HG03280 (cell line): ENCODE results near the gene TAMALIN.
A peak's percentile ranks its signal among the peaks of the same experiment; 100 is the strongest.
"Not testable (repeated sequence)": the region's sequence is repeated elsewhere in the genome, so short reads cannot be mapped to it uniquely, and the experiment has no call there.

ENCODE experiments used
- ATAC-seq: cut with Tn5 transposase; IDR thresholded peaks from one replicate; pipeline ENCODE4 v1.9.1; 2021; ENCODE audit warnings: mild to moderate bottlenecking, moderate library complexity; ENCODE audit not compliant: unreplicated experiment

The TAMALIN gene

GRCh38 chr12:52006726-52007157, at the start of gene TAMALIN:
TSS of gene TAMALIN (plus strand) at chr12:52006946. CDS start at chr12:52007020, 74 bp downstream.
- ATAC-seq: no peak

- ATAC-seq: no peak
Measured at GRCh38 chr12:51958542-51958941, 48.2 kb upstream of the TAMALIN start.

DNA sequence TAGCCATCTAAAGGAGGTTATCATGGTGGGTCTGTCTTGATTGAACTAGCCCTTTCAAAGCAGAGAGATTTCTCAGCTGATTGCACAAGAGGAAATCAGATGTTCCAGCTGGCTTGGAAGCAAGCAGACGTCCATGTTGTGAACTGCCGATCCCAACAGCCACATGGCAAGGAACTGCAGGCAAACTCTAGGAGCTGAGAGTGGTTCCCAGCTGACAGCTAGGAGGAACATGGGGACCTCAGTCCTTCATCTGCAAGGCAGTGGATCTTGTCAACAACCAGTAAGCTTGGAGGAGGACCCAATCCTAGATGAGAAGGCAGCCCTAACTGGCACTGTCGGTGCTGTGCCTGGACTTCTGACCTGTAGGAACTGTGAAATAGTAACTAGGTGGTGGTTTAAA, 47.5 kb upstream of the TAMALIN start:
- ATAC-seq: no peak

- ATAC-seq: no peak
Measured at GRCh38 chr12:51959921-51960320, 46.8 kb upstream of the TAMALIN start.

DNA sequence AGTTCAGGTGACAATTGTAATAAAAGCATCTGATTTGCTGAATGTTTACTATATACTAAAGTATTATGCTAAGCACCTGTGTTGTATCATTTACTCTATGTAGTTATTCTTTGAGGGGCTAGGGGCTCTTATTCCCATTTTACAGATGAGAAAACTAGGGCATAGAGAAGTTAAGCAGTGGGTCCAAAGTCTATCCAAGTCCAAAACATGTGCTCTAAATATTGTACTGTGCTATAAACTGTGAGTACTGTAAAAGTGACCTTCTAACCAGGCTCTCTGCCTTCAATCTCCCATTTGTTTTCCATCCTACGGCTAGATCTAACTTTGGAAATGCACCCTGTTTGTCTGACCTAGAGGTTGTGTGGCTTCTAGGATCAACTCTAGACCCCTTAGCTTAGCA, 46.3 kb upstream of the TAMALIN start:
- no peak for ATAC-seq

GRCh38 chr12:51960890-51961289, 45.9 kb upstream of the TAMALIN start:
- no peak for ATAC-seq

DNA sequence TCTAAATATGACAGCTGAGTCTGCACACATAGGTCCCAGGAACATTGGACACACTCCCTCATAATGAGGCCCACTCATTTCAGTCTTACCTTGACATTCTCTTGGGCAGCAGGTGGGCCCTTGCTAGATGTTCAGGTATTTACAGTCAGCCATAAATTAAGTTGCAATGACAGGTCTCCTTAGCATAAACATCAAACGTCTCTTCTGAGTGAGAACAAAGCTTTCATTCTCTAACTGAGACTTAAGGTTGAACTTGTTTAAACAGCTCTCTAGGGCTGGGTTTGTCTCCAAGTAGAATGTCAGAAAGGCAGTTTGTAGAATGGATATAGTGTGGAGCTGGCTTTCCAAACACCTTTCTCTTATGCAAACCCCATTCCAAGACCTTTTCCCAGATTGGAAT, 44.9 kb upstream of the TAMALIN start:
- ATAC-seq: no peak

DNA sequence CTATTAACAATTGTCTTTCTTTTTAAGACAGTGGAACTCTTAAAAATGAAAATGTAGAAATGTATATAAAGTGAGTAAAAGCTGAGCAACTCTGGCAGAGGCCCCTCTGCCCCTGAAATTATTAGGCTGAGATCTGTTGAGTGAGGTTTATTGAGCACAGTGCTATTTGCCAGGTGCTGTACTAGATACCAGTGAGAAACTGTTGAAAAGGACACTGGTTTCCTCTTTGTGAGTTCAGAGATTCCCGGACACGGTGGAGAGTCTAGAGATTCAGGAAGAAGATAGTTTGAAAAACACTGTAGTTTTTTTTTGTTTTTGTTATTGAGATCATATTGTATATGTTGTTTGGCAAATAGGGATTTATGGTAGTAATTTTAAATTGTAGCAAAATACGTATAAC, 44.0 kb upstream of the TAMALIN start:
- ATAC-seq: no peak

DNA sequence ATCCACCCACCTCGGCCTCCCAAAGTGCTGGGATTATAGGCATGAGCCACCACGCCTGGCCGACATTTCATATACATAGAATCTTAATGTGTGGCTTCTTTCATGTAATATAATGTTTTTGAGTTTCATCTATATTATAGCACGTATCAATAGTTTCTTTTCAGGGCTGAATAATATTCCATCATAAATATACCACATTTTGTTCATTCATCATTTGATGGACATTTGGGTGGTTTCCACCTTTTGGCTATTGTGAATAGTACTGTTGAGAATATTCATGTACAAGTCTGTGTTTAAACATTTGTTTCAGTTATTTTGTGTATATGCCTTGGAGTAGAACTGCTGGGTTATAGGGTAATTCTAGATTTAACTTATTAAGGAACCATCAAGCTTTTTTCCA, 43.3 kb upstream of the TAMALIN start:
- ATAC-seq: no peak

DNA sequence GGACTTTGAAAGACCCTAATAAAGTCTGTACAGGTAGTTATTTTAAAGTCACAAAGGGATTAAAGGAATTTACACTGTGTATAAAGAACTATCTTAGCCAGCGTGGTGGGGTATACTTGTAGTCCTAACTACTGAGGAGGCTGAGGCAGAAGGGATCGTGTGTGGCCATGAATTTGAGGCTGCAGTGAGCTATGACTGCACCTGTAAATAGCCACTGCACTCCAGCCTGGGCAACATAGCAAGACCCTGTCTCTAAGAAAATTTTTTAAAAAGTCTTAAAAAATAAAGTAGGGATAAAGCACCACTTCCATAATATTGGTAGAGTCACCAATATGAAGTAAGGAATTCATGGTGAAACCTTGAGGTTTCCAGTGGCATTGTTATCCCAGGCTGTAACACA, 37.1 kb upstream of the TAMALIN start:
- no peak for ATAC-seq

GRCh38 chr12:51970904-51971646, 35.7 kb upstream of the TAMALIN start:
- peak; percentile 83 for ATAC-seq

DNA sequence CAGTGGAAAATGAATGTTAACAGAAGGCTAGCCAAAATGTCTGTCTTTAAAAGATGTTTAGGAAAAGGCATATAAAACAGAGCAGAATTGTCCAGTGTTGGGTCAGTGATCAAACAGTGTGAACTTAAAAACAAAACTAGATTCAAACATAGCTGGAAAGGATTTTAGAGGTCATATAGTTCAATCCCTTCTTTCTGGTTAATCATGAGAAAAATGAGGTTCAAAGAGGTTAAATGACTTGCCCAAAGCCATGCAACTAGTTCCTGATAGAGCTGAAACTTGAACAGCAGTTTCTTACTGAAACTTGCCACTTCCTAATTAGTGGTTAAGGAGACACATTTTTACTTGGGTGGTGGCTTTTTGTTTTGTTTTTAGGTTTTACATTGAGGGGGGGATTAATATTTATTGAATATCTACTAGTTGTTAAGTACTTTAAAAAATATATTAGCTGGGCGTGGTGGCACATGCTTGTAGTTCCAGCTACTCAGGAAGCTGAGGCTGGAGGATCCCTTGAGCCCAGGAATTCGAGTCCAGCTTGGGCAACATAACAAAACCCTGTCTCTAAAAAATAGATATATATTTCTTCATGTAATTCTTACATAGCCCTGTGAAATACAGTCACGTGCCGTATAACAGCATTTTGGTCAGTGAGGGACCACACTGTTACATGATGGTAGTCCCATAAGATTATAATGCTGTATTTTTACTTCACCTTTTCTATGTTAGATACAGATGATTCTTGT, 34.9 kb upstream of the TAMALIN start:
- no peak for ATAC-seq

DNA sequence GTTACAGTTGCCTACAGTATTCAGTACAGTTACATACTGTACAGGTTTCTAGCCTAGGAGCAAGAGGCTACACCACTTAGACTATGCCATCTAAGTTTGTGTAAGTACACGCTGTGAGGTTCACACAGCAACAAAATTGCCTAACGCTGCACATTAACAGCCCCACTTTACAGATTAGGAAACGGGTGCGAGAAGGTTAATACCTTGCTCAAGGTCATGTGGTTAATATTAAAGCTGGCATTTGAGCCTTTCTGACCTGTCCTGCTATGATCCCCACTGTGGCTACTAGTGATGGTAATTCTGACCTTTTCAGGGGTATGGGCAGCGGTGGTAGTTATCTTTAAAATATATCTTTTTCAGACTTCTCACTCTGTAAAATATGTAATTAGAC, 34.3 kb upstream of the TAMALIN start:
- no peak for ATAC-seq

DNA sequence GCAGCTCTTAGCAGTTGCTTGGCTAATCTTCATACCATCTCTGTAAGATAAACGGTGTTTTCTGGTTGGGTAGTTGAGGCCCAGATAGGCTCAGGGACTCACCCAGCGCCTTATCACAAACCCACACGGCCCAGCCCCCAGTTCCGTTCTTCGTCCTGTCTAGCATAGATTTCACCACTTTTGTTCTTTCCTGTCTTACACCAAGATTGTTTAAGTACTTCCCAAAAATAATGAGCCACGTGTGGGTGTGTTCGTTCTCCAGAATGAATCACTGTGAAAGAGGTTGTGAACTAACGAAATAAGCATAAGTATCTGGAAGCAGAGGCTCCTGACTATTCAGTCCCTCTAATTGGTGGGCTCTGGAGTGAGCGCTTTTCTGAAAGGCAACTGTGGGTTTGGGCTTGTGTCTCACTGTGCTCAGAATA, 33.9 kb upstream of the TAMALIN start:
- ATAC-seq: no peak

DNA sequence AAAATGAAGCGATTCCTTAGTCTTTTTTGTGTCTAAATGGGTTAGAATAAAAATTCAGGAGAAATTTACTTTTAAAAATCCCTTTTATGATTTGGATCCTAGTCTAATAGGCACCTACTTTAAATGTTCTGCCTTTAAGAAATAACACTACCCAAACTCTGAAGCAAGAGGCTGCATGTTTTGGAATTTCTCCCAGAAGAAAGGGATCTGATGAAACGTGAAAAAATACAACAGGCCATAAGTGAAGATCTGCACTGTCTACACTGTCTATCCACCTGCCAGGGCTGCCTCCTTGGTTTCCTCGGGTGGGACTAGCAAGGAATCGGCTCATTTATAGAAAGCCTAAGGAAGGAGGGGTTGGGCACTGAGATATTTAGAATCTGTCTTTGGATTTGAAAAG, 33.2 kb upstream of the TAMALIN start:
- ATAC-seq: no peak

- no peak for ATAC-seq
Measured at GRCh38 chr12:51974646-51975045, 32.1 kb upstream of the TAMALIN start.

DNA sequence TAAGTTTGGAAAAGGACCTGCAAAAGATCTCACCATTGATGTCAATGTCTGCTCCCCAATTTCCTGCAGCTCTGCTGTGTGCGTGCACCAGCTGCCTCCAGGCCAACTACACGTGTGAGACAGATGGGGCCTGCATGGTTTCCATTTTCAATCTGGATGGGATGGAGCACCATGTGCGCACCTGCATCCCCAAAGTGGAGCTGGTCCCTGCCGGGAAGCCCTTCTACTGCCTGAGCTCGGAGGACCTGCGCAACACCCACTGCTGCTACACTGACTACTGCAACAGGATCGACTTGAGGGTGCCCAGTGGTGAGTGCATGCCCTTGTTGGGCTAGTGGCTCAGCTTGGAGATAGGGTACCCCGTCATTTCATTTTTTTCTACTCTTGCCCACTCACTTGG, 31.6 kb upstream of the TAMALIN start:
- ATAC-seq: no peak

DNA sequence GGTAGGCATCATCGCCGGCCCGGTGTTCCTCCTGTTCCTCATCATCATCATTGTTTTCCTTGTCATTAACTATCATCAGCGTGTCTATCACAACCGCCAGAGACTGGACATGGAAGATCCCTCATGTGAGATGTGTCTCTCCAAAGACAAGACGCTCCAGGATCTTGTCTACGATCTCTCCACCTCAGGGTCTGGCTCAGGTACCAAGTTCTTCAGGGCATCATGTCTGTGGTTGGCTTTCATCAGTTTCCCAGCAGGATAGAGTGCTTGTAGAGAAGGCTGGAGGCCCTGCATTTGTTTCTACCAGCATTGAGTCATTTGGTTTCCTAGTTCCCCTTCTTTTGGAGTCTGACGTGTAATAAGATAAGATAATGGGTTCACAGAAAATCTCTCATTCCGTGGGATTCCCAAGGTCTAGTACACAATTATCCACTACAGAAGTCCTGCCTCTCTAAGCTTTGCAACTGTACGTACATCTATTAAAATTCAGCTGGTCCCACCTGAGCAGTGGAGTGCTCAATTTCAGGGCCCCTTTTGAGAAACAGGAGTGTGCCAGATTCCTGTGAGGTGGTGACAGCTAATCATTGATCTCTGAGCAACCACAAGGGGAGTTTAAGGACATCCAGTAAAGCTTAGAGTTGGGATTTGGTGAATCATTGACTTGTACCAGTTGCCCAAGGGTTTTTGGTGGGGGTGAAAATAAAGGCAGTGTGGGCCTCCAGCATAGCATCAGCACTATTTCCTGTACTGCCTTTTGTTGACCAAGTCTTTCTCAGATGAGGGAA, 30.2 kb upstream of the TAMALIN start:
- no peak for ATAC-seq

DNA sequence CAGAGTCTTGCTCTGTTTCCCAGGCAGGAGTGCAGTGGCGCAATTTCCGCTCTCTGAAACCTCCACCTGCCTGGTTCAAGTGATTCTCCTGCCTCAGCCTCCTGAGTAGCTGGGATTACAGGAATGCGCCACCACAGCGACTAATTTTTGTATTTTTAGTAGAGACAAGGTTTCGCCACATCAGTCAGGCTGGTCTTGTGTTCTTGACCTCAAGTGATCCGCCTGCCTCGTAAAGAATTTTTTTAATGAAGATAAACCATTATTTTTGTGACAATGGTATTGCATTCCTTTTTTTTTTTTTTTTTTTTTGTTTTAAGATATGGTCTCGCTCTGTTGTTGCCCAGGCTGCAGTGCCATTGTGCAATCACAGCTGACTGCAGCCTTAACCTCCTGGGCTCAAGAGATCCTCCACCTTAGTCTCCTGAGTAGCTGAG, 29.4 kb upstream of the TAMALIN start:
- no peak for ATAC-seq

DNA sequence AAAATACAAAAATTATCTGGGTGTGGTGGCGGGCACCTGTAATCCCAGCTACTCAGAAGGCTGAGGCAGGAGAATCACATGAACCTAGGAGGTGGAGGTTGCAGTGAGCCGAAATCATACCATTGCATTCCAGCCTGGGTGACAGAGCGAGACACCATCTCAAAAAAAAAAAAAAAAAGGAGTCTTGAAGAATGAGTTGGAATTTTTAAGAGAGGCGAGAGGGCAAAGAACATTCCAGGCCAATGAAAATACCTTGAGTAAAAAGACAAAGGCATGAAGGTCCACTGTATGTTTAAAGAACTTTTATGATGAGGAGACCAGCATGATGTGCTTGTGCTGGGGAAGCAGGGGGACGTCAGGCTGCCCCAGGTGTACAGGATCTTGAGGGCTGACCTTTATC, 27.4 kb upstream of the TAMALIN start:
- ATAC-seq: not testable (repeated sequence)

- ATAC-seq: peak; percentile 76
Measured at GRCh38 chr12:51980051-51980808, 26.5 kb upstream of the TAMALIN start.
